ENCODE measurements around the gene S100A7A. TPM values are rescaled to one million over a fixed set of nuclear protein-coding genes. Genes with fewer than 3 reads are reported as not detected.

Gene S100A7A
- total and polyA plus RNA-seq, 2 of the 4 experiments (the other 2 are of a cell fraction) = not detected

- CTCF ChIA-PET = no interaction called here
These were observed 15.6 kb downstream of the S100A7A start for GRCh38 chr1:153431928-153432327.

More at GRCh38 chr1:153431928-153432327, 15.6 kb downstream of the S100A7A start:
- H3K4me2 ChIP-seq (ENCODE audit: low read depth, low read length) = no peak overlapping the region
- ATAC-seq (ENCODE audit: low read depth) (no peak), DNase-seq (no peak)
- no peaks in the 10 kb centered on the region for H3K4me1 ChIP-seq (ENCODE audit: control insufficient read depth, insufficient read depth, low read length)
- H3K36me3 ChIP-seq (ENCODE audit: control insufficient read depth, insufficient read depth, low read length) = no peaks in the 10 kb centered on the region
- no peak overlapping the region for H4K8ac ChIP-seq (ENCODE audit: low read depth in 2 of 2, low read length in 2 of 2)
- H3K27me3 ChIP-seq (ENCODE audit: control insufficient read depth, insufficient read depth, low read length) = peaks cover 6% of the 10 kb centered on the region
- H2AK9ac ChIP-seq (replicated peaks; ENCODE audit: low read depth, low read length, poor library complexity) = no peak overlapping the region
- POLR2A ChIA-PET (ENCODE audit: unreplicated experiment) = no interaction called here
- H3K4ac ChIP-seq (ENCODE audit: low read depth, low read length) = no peak overlapping the region
- BruUV-seq (replicated peaks) = no TSS peak
- no peak overlapping the region for H2AFZ ChIP-seq (replicated peaks; ENCODE audit: low read length, poor library complexity)
- no peaks in the 10 kb centered on the region for H3K9me3 ChIP-seq (ENCODE audit: control insufficient read depth, insufficient read depth, low read length)
- H3K9me1 ChIP-seq (ENCODE audit: insufficient read depth, low read length) = peaks cover 3% of the 10 kb centered on the region; the same call in 1 of the 2 replicates
- no peak overlapping the region for H3K18ac ChIP-seq (ENCODE audit: low read depth, low read length)
- H2BK120ac ChIP-seq (ENCODE audit: low read depth, low read length) = no peak overlapping the region
- no peaks in the 10 kb centered on the region for H4K20me1 ChIP-seq (ENCODE audit: insufficient read depth, low read length)
- intact Hi-C loops (cut with micrococcal nuclease) = no loop called here
- no peak overlapping the region for H3K56ac ChIP-seq (ENCODE audit: extremely low read depth, insufficient read depth, low read length)
- H3K14ac ChIP-seq (replicated peaks; ENCODE audit: low read depth, low read length) = no peak overlapping the region
- H3K23ac ChIP-seq (ENCODE audit: low read depth, low read length) = no peak overlapping the region
- WGBS, 2 experiments (ENCODE audit: extremely low coverage in 2 of 2, insufficient read length in 1 of 2) = 50% methylated on average over 1 of the region's 4 CpGs; no CpG with 5 or more reads in 1 of the 2 experiments
- no peak overlapping the region for H4K5ac ChIP-seq (ENCODE audit: low read depth, low read length)
- no peak overlapping the region for H2AK5ac ChIP-seq (ENCODE audit: low read depth, low read length)
- H3K27ac ChIP-seq (ENCODE audit: insufficient read depth, low read length) = no peak overlapping the region
- in situ Hi-C loops (cut with MboI; ENCODE audit: low sequenced_read_pairs) = no loop called here
- no peak overlapping the region for H3K9ac ChIP-seq (ENCODE audit: low read depth, low read length)
- TF ChIP-seq MAZ (IDR thresholded peaks at IDR 0.05; ENCODE audit: borderline replicate concordance, low read depth, low read length) = no peak
- no peak for TF ChIP-seq RCOR1 (IDR thresholded peaks at IDR 0.05; ENCODE audit: insufficient replicate concordance, low read length)
- no peak overlapping the region for H2BK20ac ChIP-seq (ENCODE audit: low read depth, low read length)
- no peak overlapping the region for H3K4me3 ChIP-seq (ENCODE audit: insufficient read depth, low read depth, low read length)
- dilution Hi-C loops (cut with HindIII; ENCODE audit: low sequenced_read_pairs, unreplicated experiment) = no loop called here
- no peaks in the 10 kb centered on the region for H3K79me1 ChIP-seq (ENCODE audit: low read depth in 1 of 2, low read length in 2 of 2)
- no peak overlapping the region for H4K91ac ChIP-seq (ENCODE audit: insufficient read depth, low read depth, low read length)
- no peak overlapping the region for H2BK15ac ChIP-seq (ENCODE audit: low read depth, low read length)
- H2BK5ac ChIP-seq (ENCODE audit: low read depth, low read length, poor library complexity, severe bottlenecking) = no peak overlapping the region

Data from IMR-90 (cell line).